Measurements from ENCODE around the gene ACSS1.

The ACSS1 gene

GRCh38 chr20:24960861-24961260 lies 97.1 kb downstream of the ACSS1 start:
- DNase-seq (ENCODE audit: low spot score): no peak
- TF ChIP-seq, protein P1, sequence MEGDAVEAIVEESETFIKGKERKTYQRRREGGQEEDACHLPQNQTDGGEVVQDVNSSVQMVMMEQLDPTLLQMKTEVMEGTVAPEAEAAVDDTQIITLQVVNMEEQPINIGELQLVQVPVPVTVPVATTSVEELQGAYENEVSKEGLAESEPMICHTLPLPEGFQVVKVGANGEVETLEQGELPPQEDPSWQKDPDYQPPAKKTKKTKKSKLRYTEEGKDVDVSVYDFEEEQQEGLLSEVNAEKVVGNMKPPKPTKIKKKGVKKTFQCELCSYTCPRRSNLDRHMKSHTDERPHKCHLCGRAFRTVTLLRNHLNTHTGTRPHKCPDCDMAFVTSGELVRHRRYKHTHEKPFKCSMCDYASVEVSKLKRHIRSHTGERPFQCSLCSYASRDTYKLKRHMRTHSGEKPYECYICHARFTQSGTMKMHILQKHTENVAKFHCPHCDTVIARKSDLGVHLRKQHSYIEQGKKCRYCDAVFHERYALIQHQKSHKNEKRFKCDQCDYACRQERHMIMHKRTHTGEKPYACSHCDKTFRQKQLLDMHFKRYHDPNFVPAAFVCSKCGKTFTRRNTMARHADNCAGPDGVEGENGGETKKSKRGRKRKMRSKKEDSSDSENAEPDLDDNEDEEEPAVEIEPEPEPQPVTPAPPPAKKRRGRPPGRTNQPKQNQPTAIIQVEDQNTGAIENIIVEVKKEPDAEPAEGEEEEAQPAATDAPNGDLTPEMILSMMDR (IDR thresholded peaks at IDR 0.05; ENCODE audit: extremely low read depth, missing control alignments): no peak

DNA sequence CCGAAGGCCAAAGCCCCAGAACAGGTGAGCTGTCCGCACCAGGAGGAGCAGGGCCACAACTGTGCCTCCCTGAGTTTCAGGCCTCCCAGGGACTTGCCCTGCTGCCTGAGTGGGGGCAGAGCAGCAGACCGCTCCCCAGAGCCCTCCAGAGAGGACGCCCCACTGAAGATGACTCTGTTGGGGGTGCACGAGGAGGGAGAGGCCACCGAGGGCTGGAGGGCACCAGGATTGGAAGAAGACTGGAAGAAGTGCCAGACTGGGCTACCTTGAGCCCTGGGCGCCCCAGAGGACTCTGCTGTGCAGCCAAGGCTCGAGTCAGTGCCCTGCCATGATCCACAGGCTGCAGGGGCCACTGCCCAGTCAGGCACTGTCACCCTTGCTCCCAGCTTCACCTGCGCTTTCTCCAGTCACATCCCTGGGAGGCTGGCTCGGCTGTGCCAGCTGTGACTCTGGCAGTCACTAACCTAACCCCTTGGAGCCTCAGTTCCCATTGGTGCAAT lies 97.6 kb downstream of the ACSS1 start:
- DNase-seq (ENCODE audit: low spot score): no peak
- TF ChIP-seq, protein P1 (IDR thresholded peaks at IDR 0.05; ENCODE audit: extremely low read depth, missing control alignments): no peak

DNA sequence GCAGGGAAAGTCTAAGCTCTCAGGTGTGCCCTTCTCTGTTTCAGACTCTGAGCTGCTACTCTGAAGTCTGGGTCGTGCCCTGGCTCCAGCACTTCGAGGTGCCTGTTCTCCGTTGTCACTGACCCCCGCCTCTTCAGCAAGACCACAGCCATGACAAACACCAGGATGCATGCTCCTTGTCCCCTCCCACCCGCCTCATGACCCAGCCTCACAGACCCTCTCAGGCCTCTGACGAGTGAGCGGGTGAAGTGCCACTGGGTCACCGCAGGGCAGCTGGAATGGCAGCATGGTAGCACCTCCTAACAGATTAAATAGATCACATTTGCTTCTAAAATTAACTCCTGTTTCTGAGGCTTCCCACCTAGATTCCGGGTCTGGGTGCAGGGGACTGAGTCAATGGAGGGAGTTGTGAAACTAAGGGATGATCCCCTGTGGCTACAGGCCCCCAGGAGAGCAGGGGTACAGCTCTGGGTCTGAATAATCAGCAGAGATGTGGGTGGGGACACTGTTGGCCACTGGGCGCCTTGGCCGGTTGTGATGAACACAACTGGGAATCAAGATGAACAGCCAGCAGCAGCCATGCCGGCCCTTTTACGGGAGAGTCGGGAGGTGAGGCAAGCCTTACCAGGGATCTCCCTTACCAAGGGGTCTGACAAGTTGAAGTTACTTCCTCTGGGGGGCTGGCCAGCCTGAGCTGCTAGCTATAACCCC lies 98.2 kb downstream of the ACSS1 start:
- TF ChIP-seq, protein P1 (IDR thresholded peaks at IDR 0.05; ENCODE audit: extremely low read depth, missing control alignments): no peak
- no peak for DNase-seq (ENCODE audit: low spot score)

DNA sequence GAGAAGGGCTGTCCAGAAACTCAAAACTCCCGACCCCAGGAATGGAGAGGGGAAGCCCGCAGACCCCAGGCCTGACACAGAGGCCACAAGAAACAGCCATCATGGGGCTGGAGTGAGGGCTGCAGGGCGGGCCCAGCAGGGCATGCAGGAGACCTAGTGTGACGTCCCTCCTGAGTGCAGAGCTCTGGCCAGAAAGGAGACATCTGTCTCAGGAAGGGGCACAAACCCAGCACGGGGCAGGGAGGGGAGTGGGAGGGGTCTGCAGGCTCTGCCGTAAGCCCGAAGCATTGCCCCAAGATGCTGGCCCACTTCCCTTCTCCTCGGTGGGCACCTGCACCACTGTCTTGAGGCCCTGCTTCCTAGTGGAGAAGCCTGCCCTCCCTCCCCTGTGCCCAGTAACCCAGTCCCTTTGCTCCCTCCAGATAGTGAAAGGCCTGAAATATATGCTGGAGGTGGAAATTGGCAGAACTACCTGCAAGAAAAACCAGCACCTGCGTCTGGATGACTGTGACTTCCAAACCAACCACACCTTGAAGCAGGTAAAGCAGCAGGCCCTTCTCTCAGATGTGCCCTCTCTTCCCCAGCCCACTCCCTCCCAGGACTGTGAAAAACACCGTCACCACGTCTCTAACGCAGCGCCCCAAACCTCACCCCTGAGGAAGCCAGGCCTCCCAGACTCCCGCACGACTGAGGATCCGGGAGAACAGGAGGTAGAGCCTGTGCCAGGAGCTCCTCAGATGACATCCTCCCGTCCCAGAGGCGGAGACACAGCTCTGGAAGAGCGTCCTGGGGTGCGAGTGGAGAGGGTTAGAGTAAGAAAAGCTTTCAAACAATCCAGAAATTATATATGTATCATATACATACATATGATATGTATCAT lies 99.2 kb downstream of the ACSS1 start:
- no peak for DNase-seq (ENCODE audit: low spot score)
- TF ChIP-seq, protein P1 (IDR thresholded peaks at IDR 0.05; ENCODE audit: extremely low read depth, missing control alignments): no peak

DNA sequence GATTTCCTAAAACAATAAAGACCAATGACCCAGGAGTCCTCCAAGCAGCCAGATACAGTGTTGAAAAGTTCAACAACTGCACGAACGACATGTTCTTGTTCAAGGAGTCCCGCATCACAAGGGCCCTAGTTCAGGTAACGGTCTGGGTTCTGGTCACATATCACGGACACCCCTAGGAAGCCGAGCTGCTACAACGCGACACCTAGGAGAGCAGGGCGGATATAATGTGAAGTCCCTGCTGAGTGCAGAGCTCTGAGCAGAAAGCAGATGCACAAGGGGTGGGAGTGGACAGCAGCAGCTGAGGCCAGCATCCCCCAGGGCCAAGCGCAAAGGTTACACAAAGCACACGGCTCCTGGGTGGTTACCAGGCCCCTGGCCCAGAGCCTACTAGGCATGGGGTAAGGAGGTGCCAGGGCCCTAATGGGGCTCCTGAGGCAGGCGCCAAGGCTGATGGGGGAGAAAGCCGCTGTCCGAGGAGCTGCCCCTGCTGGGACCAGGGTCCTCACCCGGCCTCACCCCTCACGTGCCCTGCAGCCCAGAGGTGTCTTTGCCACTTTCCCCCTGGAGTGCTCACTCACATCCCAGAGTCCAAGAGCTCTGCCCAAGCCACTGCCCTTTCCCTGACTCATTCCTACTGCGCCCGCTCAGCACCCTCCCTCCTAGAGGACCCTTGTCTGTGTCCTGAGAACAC lies 100.5 kb downstream of the ACSS1 start:
- TF ChIP-seq, protein P1 (IDR thresholded peaks at IDR 0.05; ENCODE audit: extremely low read depth, missing control alignments): no peak
- DNase-seq (ENCODE audit: low spot score): no peak

Data from GM20000 (cell line).